Stimulated activated CD8-positive, alpha-beta memory T cell treated with anti-CD3 and anti-CD28 coated beads, Interleukin-12 subunit alpha, Interleukin-12 subunit beta, amount 100 ng/mL, for 24 hours (primary cell): ENCODE data around the gene PHAF1.

ENCODE experiments used
- DNase-seq: peaks from one replicate; pipeline ENCODE4 v3.0.0-alpha.2; 2020; ENCODE audit errors: extremely low read depth

Gene PHAF1

DNA sequence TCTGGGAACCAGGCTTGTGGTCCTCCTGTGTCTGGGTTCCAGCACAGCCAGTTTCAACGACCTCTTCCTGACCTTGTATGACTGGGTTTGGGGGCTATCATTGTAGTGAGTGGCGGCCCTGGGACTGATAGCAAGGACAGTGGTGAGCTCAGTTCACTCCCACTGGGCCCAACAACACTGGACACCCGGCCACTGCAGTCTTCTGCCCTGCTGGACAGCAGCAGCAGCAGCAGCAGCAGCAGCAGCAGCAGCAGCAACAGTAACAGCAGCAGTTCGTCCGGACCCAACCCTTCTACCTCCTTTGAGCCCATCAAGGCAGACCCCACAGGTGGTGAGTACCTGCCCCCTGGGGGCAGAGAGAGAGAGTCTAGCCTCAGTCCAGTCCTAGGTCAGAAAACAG is 85.9 kb downstream of the PHAF1 start:
- DNase-seq: no peak

- DNase-seq: no peak
Measured at GRCh38 chr16:67196881-67197280, 87.1 kb downstream of the PHAF1 start.

- no peak for DNase-seq
Measured at GRCh38 chr16:67197704-67198103, 88.0 kb downstream of the PHAF1 start.
